HEK293T (cell line): Measurements from ENCODE around the gene HDAC8.
"Not testable (repeated sequence)": the region's sequence is repeated elsewhere in the genome, so short reads cannot be mapped to it uniquely, and the experiment has no call there.

Experiments used
- CTCF ChIA-PET: fragments of 350-600 bp; formaldehyde crosslinking; extraction: SDS; loops from one replicate; lab custom pipeline; 2021; ENCODE audit warnings: antibody characterized with exemption, inconsistent platforms; lab: Yijun Ruan, JAX
- POLR2A ChIA-PET: fragments of 350-600 bp; formaldehyde crosslinking; extraction: SDS; loops from one replicate; lab custom pipeline; 2020; ENCODE audit warnings: antibody characterized with exemption, inconsistent platforms; lab: Yijun Ruan, JAX
- DNase-seq: peaks from one replicate; pipeline ENCODE4 v3.0.0; 2012; ENCODE audit warnings: mixed read lengths; ENCODE audit errors: extremely low spot score
- ARNT ChIP-seq: fragments of 450-650 bp; IDR thresholded peaks from 2 replicates; pipeline ENCODE4 v1.6.1; 2017; ENCODE audit warnings: mild to moderate bottlenecking
- BHLHE40 ChIP-seq: fragments of 450-650 bp; IDR thresholded peaks from 2 replicates; pipeline ENCODE4 v1.6.1; 2016; ENCODE audit warnings: mild to moderate bottlenecking, moderate library complexity, borderline replicate concordance
- CTBP1 ChIP-seq: fragments of 450-650 bp; IDR thresholded peaks from 2 replicates; pipeline ENCODE4 v1.6.1; 2016; ENCODE audit warnings: borderline replicate concordance
- ELF4 ChIP-seq: fragments of 450-650 bp; IDR thresholded peaks from 2 replicates; pipeline ENCODE4 v1.6.1; 2017; ENCODE audit warnings: antibody characterized with exemption
- FOXA1 ChIP-seq: fragments of 450-650 bp; IDR thresholded peaks from 2 replicates; pipeline ENCODE4 v1.6.1; 2016; ENCODE audit warnings: mild to moderate bottlenecking
- FOXK2 ChIP-seq: fragments of 450-650 bp; IDR thresholded peaks from 2 replicates; pipeline ENCODE4 v1.6.1; 2016; ENCODE audit warnings: mild to moderate bottlenecking
- FOXM1 ChIP-seq: fragments of 450-650 bp; IDR thresholded peaks from 2 replicates; pipeline ENCODE4 v1.6.1; 2017; ENCODE audit warnings: mild to moderate bottlenecking, borderline replicate concordance
- HDGF ChIP-seq: fragments of 450-650 bp; IDR thresholded peaks from 2 replicates; pipeline ENCODE4 v1.6.1; 2017; ENCODE audit warnings: antibody characterized with exemption, borderline replicate concordance
- L3MBTL2 ChIP-seq: fragments of 450-650 bp; conservative IDR thresholded peaks from 2 replicates; pipeline ENCODE4 v1.6.1; 2016; ENCODE audit warnings: mild to moderate bottlenecking
- LEF1 ChIP-seq: fragments of 450-650 bp; IDR thresholded peaks from 2 replicates; pipeline ENCODE4 v1.6.1; 2017; ENCODE audit warnings: mild to moderate bottlenecking, borderline replicate concordance
- NFRKB ChIP-seq: fragments of 450-650 bp; IDR thresholded peaks from 2 replicates; pipeline ENCODE4 v1.6.1; 2016; ENCODE audit warnings: mild to moderate bottlenecking, moderate library complexity
- SP1 ChIP-seq: fragments of 450-650 bp; IDR thresholded peaks from 2 replicates; pipeline ENCODE4 v1.6.1; 2017
- SUZ12 ChIP-seq: fragments of 450-650 bp; IDR thresholded peaks from 2 replicates; pipeline ENCODE4 v1.6.1; 2016; ENCODE audit warnings: mild to moderate bottlenecking
- TARDBP ChIP-seq: fragments of 450-650 bp; IDR thresholded peaks from 2 replicates; pipeline ENCODE4 v1.6.1; 2016
- ZNF384 ChIP-seq: fragments of 450-650 bp; IDR thresholded peaks from 2 replicates; pipeline ENCODE4 v1.6.1; 2016
- TF ChIP-seq, protein P1 (sequence below): fragments of 450-650 bp; IDR thresholded peaks from 2 replicates; pipeline ENCODE4 v1.6.1; 2016

Gene HDAC8

DNA sequence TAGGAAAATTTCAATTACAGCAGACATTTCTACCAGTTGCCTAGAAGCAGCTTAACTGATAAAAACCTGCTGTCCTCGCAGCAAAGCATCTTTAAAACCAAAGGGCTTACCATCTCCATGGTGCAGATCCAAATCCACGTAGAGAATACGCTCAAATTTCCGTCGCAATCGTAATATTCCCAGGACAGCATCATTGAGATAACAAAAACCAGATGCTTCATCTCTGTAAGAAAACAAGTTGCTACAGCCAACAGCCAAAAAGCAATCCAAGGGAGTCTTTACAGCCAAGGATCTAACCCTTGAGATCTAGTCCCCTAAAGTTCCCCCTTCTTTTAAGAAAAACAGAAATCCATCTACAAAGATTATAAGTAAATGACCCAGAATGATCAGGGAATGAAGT, 77.6 kb downstream of the HDAC8 start:
- ChIA-PET POLR2A (no interaction called here), CTCF (no interaction called here)
- DNase-seq = no peak
- TF ChIP-seq SP1 = no peak
- TF ChIP-seq LEF1 = no peak
- TF ChIP-seq ZNF384 = no peak
- no peak for TF ChIP-seq L3MBTL2
- TF ChIP-seq ELF4 = no peak
- no peak for TF ChIP-seq FOXM1
- no peak for TF ChIP-seq SUZ12
- no peak for TF ChIP-seq FOXA1
- no peak for TF ChIP-seq BHLHE40
- no peak for TF ChIP-seq NFRKB
- TF ChIP-seq CTBP1 = no peak
- TF ChIP-seq, protein P1, sequence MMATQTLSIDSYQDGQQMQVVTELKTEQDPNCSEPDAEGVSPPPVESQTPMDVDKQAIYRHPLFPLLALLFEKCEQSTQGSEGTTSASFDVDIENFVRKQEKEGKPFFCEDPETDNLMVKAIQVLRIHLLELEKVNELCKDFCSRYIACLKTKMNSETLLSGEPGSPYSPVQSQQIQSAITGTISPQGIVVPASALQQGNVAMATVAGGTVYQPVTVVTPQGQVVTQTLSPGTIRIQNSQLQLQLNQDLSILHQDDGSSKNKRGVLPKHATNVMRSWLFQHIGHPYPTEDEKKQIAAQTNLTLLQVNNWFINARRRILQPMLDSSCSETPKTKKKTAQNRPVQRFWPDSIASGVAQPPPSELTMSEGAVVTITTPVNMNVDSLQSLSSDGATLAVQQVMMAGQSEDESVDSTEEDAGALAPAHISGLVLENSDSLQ = no peak
- no peak for TF ChIP-seq FOXK2

DNA sequence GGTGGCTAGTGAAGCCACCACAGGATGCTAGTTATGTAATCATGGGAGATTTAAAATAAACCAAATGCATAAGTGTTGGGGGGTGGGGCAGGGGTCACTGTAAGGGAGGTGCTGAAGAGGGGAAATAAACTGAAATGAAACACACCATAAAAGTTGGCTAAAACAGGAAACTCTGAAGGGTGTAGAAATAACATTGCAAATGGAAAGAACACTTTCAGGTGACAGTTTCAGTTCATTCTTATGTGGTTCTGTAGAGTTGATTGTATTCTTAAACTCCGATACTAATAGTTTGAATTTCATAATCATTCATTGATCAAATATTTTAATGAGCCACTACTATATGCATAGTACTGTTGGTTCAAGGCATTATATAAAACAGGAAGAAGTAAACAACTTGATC, 80.1 kb downstream of the HDAC8 start:
- ChIA-PET CTCF (no interaction called here), POLR2A (no interaction called here)
- DNase-seq = no peak
- TF ChIP-seq BHLHE40 (no peak), SP1 (no peak), FOXA1 (no peak), FOXK2 (no peak), HDGF (no peak), CTBP1 (no peak), ELF4 (no peak), NFRKB (no peak), ARNT (no peak)

DNA sequence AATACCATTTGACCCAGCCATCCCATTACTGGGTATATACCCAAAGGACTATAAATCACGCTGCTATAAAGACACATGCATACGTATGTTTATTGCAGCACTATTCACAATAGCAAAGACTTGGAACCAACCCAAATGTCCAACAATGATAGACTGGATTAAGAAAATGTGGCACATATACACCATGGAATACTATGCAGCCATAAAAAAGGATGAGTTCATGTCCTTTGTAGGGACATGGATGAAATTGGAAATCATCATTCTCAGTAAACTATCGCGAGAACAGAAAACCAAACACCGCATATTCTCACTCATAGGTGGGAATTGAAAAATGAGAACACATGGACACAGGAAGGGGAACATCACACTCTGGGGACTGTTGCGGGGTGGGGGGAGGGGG, 82.4 kb downstream of the HDAC8 start:
- CTCF ChIA-PET, POLR2A ChIA-PET: not testable (repeated sequence)

DNA sequence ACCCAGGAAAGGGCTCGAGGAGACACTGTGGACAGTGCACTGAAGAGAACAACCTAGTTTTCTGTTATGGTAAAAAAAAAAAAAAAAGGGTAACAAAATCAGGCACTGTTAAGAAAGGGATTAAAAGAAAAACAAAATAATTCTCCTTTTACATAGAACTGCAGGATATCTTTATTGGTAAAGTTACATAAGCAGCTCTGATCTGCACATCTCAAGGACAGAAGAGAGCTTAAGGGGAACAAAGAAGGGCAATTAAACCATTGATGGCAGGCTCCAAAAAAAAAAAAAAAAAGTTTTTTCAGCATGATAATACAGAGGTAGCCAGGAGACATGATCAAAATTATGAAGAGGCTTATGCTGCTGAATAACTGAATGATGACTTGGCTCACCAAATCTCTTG, 85.0 kb downstream of the HDAC8 start:
- ChIA-PET CTCF (no interaction called here), POLR2A (no interaction called here)
- no peak for TF ChIP-seq L3MBTL2
- TF ChIP-seq NFRKB = no peak
- no peak for TF ChIP-seq CTBP1
- no peak for TF ChIP-seq FOXK2
- no peak for DNase-seq

More for the DNA sequence above, 82.4 kb downstream of the HDAC8 start:
- DNase-seq = not testable (repeated sequence)

DNA sequence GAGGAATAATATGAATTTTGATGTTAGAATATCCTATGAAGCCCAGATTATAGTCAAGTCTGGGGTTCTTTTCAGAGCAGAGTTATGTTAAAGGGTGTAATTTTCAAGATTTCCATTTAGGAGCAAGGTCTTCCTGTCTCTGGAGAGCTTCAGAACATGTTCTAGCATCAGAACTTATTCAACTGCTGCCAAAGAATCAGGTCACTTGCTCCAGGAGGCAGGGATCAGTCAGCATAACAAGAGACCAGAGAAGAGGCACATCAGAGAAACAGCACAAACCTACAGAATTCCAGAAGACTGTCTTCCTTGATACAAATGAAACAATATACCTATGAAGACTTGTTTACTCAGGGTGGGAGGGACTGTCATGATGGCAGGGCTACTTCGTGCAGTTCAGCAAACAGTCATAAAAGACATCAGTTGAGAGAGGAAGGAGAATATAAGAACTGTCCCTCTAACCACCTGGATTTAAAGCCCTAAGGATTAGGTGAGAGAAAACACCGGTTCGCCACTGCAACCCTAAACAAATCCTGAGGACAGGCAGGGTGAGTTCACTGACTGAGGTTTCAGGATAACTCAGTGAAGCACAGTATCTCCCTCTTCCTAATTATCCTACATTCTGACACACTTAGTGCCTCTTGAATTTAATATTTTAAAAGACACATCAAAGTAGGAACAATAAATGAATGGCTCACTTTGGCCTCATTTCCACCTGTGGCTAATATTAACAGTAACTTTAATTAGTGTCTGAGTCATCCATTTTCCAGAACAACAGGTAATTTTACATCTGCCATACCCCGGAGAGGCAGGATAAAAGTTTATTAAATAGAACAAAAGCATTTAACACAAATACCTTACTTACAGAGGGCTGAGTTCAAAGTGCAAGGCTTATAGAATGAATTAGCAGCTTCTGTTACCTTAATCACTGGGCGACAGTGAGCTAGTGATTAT, 93.0 kb downstream of the HDAC8 start:
- TF ChIP-seq, protein P1 = no peak
- TF ChIP-seq TARDBP = no peak
- no peak for TF ChIP-seq SP1
- no peak for TF ChIP-seq HDGF
- TF ChIP-seq FOXA1 = no peak
- no peak for TF ChIP-seq FOXM1
- TF ChIP-seq LEF1 = no peak
- TF ChIP-seq ZNF384 = no peak
- TF ChIP-seq ELF4 = no peak
- no peak for TF ChIP-seq FOXK2
- TF ChIP-seq ARNT = no peak
- no peak for TF ChIP-seq BHLHE40
- no peak for TF ChIP-seq SUZ12
- no peak for TF ChIP-seq L3MBTL2
- TF ChIP-seq CTBP1 = no peak
- no peak for TF ChIP-seq NFRKB
- DNase-seq = no peak
- ChIA-PET CTCF (no interaction called here), POLR2A (no interaction called here)

DNA sequence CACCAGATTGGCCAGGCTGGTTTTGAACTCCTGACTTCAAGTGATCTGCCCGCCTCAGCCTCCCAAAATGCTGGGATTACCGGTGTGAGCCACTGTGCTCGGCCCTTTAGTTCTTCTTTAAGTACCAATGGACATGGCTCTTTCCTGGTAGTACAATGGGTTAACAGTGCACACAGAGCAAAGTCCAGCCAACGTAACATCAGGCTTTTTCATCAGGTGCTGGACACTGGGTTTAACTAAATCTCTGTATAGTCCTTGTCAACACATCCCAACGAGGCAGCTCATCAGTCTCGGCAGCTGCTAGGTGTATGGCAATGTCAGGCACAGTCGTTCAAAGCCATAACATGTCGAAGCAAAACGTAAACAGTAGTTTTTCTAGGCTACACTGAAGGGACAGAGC, 93.8 kb downstream of the HDAC8 start:
- TF ChIP-seq L3MBTL2 = no peak
- no peak for TF ChIP-seq FOXK2
- no peak for TF ChIP-seq FOXM1
- no peak for TF ChIP-seq SP1
- TF ChIP-seq ELF4 = no peak
- no peak for TF ChIP-seq LEF1
- no peak for TF ChIP-seq CTBP1
- TF ChIP-seq TARDBP = no peak
- no peak for TF ChIP-seq NFRKB
- no peak for TF ChIP-seq BHLHE40
- no peak for TF ChIP-seq FOXA1
- TF ChIP-seq ARNT = no peak
- TF ChIP-seq HDGF = no peak
- no peak for TF ChIP-seq ZNF384
- TF ChIP-seq, protein P1 = no peak
- no peak for TF ChIP-seq SUZ12
- DNase-seq = no peak
- ChIA-PET CTCF (no interaction called here), POLR2A (no interaction called here)
